Sigmoid colon (tissue), 7 donors: ENCODE data around the gene ALOX5. TPM values are rescaled to one million over a fixed set of nuclear protein-coding genes. Genes with fewer than 3 reads are reported as not detected.

Experiments
- DNase-seq: peaks from one replicate; pipeline ENCODE4 v3.0.0-alpha.2; 2019
- H3K27ac ChIP-seq, 4 donors: fragments of 200-600 bp; sonication (generic); one replicate each; pipeline ENCODE4 v1.5.1; 2016 to 2019; ENCODE audit warnings: mild to moderate bottlenecking in 1 of 4
- H3K27me3 ChIP-seq, 3 donors: fragments of 200-600 bp; sonication (generic); one replicate each; pipeline ENCODE4 v1.5.1; 2019; ENCODE audit warnings: mild to moderate bottlenecking in 1 of 3
- H3K36me3 ChIP-seq, 4 donors: fragments of 200-600 bp; sonication (generic); one replicate each; pipeline ENCODE4 v1.5.1; 2016 to 2019
- H3K4me1 ChIP-seq, 4 donors: fragments of 200-600 bp; sonication (generic); one replicate each; pipeline ENCODE4 v1.5.1; 2017 to 2019
- H3K4me3 ChIP-seq, 4 donors: fragments of 200-600 bp; sonication (generic); one replicate each; pipeline ENCODE4 v1.5.1; 2017 to 2019; ENCODE audit warnings: mild to moderate bottlenecking in 2 of 4, moderate library complexity in 1 of 4
- H3K9me3 ChIP-seq, 4 donors: fragments of 200-600 bp in 3 of 4; sonication (generic) in 3 of 4; one replicate each; pipeline versions ENCODE4 v1.5.1 to v1.6.1; 2013 to 2019
- EP300 ChIP-seq, 4 donors: sonication (generic); formaldehyde crosslinking; IDR thresholded peaks; one replicate each; pipeline ENCODE4 v1.6.1; 2017; ENCODE audit warnings: antibody characterized with exemption in 4 of 4
- POLR2A ChIP-seq, 2 donors: fragments of 450-650 bp; IDR thresholded peaks; one replicate each; pipeline ENCODE4 v1.6.1; 2016; ENCODE audit warnings: antibody characterized with exemption in 2 of 2, mild to moderate bottlenecking in 2 of 2, moderate library complexity in 2 of 2
- POLR2AphosphoS5 ChIP-seq, 4 donors: sonication (generic); formaldehyde crosslinking; IDR thresholded peaks; one replicate each; pipeline ENCODE4 v1.6.1; 2017; ENCODE audit warnings: antibody characterized with exemption in 4 of 4
- WGBS, 2 donors: extraction: QIAGEN DNeasy Blood & Tissue Kit; methylation state at CpG; one replicate each; pipeline ENCODE4 v1.1.7; 2013; 5-methylcytosine and 5-hydroxymethylcytosine counted together
- intact Hi-C: fragments of 100-400 bp; cut with DNase I; formaldehyde crosslinking; loops from one replicate; pipeline ENCODE4 v1.15.1; 2023
- polyA plus RNA-seq, 3 donors: library from polyadenylated mRNA; stranded (reverse); fragments of 200-250 nt; gene quantifications; one replicate each; pipeline ENCODE4 v1.2.3, GENCODE V29; 2013
- total RNA-seq, 4 donors: library from RNA; depleted of rRNA; stranded (reverse); fragments of >200 nt; gene quantifications; one replicate each; pipeline ENCODE4 v1.1.0, GENCODE V29; 2016
- TF ChIP-seq, protein P1 (sequence below), 4 experiments: fragments of 450-650 bp in 3 of 4; fragments of 200-600 bp in 1 of 4; IDR thresholded peaks; one replicate each; pipeline ENCODE4 v1.5.1; 2016 to 2019; ENCODE audit warnings: antibody characterized with exemption in 4 of 4, mild to moderate bottlenecking in 3 of 4, moderate library complexity in 2 of 4
- donor health status: healthy with polysubstance abuse.
- donor health status: Bipolar disorder and iron deficiency.
- donor health status: healthy.

Gene ALOX5
- total and polyA plus RNA-seq, 7 donors: 7.2 to 31.9 (median 23.2) TPM

DNA sequence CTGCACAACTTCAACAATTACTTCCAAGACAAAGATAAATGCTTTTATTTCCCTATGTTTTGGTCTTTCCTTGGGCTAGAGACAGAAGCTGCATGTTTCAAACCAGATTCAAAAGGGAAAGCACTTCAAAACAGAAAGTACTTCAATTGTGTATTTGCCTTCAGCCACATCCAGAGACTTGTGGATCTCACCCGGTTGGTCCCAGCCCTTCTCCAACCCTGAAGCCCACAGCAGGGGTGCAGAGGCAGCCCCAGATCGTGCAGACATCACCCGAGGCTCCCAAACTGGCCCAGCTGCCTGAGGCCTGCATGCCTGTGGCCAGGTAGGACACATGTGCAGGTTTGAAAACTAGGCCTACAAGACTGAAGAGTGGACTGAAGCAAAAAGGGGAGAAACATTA is 80.8 kb downstream of the ALOX5 start:
- no peak for DNase-seq
- intact Hi-C loops: no loop called here

DNA sequence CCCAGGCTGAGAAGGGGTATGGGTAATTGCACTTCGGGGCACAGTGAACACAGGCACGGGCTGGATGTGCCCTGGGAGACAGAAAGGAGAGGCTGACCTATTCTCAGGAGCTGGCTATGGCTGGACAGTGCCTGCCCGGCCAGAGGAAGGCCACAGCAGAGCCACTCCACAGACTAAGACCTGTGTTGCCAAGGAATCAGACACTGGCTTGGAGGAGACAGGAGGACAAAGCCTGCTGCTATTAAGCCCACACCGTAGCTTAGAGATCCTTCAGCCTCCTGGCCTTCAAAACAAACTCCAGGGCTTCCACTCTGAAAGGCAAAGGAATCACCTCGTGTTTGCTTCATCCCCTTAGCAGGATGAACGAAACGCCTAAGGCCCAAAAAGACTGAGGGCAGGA is 82.2 kb downstream of the ALOX5 start:
- intact Hi-C loops: no loop called here
- H3K27ac ChIP-seq: no peak overlapping the region
- DNase-seq: no peak
- peaks cover 0 to 49% (median 16%) of the 10 kb centered on the region in 4 donors for H3K36me3 ChIP-seq
- no peaks in the 10 kb centered on the region for H3K27me3 ChIP-seq
- no peaks in the 10 kb centered on the region for H3K9me3 ChIP-seq
- TF ChIP-seq POLR2A (IDR thresholded peaks at IDR 0.05) (no peak), EP300 (IDR thresholded peaks at IDR 0.05) (no peak), POLR2AphosphoS5 (IDR thresholded peaks at IDR 0.05) (no peak)
- TF ChIP-seq, protein P1, sequence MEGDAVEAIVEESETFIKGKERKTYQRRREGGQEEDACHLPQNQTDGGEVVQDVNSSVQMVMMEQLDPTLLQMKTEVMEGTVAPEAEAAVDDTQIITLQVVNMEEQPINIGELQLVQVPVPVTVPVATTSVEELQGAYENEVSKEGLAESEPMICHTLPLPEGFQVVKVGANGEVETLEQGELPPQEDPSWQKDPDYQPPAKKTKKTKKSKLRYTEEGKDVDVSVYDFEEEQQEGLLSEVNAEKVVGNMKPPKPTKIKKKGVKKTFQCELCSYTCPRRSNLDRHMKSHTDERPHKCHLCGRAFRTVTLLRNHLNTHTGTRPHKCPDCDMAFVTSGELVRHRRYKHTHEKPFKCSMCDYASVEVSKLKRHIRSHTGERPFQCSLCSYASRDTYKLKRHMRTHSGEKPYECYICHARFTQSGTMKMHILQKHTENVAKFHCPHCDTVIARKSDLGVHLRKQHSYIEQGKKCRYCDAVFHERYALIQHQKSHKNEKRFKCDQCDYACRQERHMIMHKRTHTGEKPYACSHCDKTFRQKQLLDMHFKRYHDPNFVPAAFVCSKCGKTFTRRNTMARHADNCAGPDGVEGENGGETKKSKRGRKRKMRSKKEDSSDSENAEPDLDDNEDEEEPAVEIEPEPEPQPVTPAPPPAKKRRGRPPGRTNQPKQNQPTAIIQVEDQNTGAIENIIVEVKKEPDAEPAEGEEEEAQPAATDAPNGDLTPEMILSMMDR (IDR thresholded peaks at IDR 0.05): no peak
- WGBS, 2 donors: 95 to 96% methylated on average over 7 of the region's 7 CpGs
- no peak overlapping the region for H3K4me3 ChIP-seq
- peaks cover 0 to 6% (median 3%) of the 10 kb centered on the region in 4 donors for H3K4me1 ChIP-seq

More for the DNA sequence above, 80.8 kb downstream of the ALOX5 start:
- Histone ChIP-seq H3K36me3 (peaks cover 0 to 37% (median 16%) of the 10 kb centered on the region in 4 donors), H3K27ac (no peak overlapping the region), H3K4me3 (no peak overlapping the region), H3K9me3 (no peaks in the 10 kb centered on the region), H3K27me3 (no peaks in the 10 kb centered on the region), H3K4me1 (peaks cover 0 to 6% (median 3%) of the 10 kb centered on the region in 4 donors)
- 74 to 82% methylated on average over 3 of the region's 3 CpGs for WGBS, 2 donors
- TF ChIP-seq EP300 (IDR thresholded peaks at IDR 0.05): no peak
- no peak for TF ChIP-seq POLR2A (IDR thresholded peaks at IDR 0.05)
- TF ChIP-seq POLR2AphosphoS5 (IDR thresholded peaks at IDR 0.05): no peak
- TF ChIP-seq, protein P1 (IDR thresholded peaks at IDR 0.05): no peak

- no peak for DNase-seq
- Histone ChIP-seq H3K27ac (no peak overlapping the region), H3K36me3 (peaks cover 0 to 52% (median 16%) of the 10 kb centered on the region in 4 donors), H3K27me3 (no peaks in the 10 kb centered on the region), H3K9me3 (no peaks in the 10 kb centered on the region), H3K4me1 (peaks cover 0 to 6% (median 3%) of the 10 kb centered on the region in 4 donors), H3K4me3 (no peak overlapping the region)
- no peak for TF ChIP-seq POLR2A (IDR thresholded peaks at IDR 0.05)
- TF ChIP-seq, protein P1 (IDR thresholded peaks at IDR 0.05): no peak
- no peak for TF ChIP-seq POLR2AphosphoS5 (IDR thresholded peaks at IDR 0.05)
- no peak for TF ChIP-seq EP300 (IDR thresholded peaks at IDR 0.05)
- intact Hi-C loops: no loop called here
- WGBS, 2 donors: 87 to 96% methylated on average over 7 of the region's 7 CpGs
These were observed 82.8 kb downstream of the ALOX5 start for GRCh38 chr10:45456822-45457221.

DNA sequence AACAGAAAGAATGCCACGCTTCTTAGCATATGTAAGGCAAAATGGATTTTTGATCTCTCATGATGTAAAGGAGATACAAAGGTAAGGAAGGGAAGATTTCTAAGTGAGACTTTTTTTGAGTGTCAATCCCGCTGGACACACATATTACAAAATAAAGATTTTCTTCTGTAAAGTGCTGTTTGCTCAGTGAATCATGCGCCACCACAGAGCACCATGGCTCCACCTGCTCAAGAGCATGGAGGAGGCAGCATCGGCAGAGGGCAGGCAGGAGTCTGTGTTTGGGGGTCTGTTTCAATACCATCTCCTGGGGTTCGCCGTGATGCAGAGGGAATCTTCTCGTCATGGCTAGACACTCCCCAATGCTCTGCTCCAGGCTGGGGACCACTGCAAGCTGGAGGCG is 83.5 kb downstream of the ALOX5 start:
- TF ChIP-seq EP300 (IDR thresholded peaks at IDR 0.05) (no peak), POLR2A (IDR thresholded peaks at IDR 0.05) (no peak), POLR2AphosphoS5 (IDR thresholded peaks at IDR 0.05) (no peak)
- TF ChIP-seq, protein P1 (IDR thresholded peaks at IDR 0.05): no peak
- intact Hi-C loops: no loop called here

More for the DNA sequence above, 83.5 kb downstream of the ALOX5 start:
- WGBS, 2 donors: 96 to 98% methylated on average over 8 of the region's 8 CpGs
- peaks cover 0 to 58% (median 16%) of the 10 kb centered on the region in 4 donors for H3K36me3 ChIP-seq
- H3K9me3 ChIP-seq: no peaks in the 10 kb centered on the region
- no peak for DNase-seq
- no peaks in the 10 kb centered on the region for H3K27me3 ChIP-seq
- no peak overlapping the region for H3K27ac ChIP-seq
- H3K4me1 ChIP-seq: peaks cover 0 to 6% (median 3%) of the 10 kb centered on the region in 4 donors
- no peak overlapping the region for H3K4me3 ChIP-seq
